Measurements from ENCODE around the gene CNTNAP2. TPM values are rescaled to one million over a fixed set of nuclear protein-coding genes. Genes with fewer than 3 reads are reported as not detected.
"Not testable (repeated sequence)": the region's sequence is repeated elsewhere in the genome, so short reads cannot be mapped to it uniquely, and the experiment has no call there.

CNTNAP2 gene
- total and polyA plus RNA-seq, 4 donors = 0.14 to 2.3 (median 1.1) TPM

DNA sequence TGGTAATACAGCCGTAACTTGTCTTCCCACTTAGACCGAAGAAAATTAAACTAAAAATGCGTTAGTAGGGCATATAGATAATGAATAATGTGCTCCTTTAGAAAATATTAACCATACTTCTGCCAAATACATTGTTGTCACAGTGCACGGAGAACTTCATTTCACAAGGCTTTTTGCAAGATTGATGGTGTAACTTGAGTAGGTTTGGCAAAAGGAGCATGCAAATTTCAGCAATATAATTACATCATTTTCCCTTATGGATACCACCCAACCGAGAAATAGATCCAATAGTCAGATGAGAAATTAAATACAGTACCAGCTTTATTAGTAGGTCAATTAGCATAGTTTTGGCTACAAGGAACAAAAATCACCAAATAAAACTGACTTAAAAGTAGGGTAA, 1681.4 kb downstream of the CNTNAP2 start:
- WGBS = 74% methylated on average over 5 of the region's 5 CpGs
- no peak overlapping the region for H3K9ac ChIP-seq (ENCODE audit: low read depth in 1 of 2, low read length in 2 of 2)
- TF ChIP-seq, protein P1, sequence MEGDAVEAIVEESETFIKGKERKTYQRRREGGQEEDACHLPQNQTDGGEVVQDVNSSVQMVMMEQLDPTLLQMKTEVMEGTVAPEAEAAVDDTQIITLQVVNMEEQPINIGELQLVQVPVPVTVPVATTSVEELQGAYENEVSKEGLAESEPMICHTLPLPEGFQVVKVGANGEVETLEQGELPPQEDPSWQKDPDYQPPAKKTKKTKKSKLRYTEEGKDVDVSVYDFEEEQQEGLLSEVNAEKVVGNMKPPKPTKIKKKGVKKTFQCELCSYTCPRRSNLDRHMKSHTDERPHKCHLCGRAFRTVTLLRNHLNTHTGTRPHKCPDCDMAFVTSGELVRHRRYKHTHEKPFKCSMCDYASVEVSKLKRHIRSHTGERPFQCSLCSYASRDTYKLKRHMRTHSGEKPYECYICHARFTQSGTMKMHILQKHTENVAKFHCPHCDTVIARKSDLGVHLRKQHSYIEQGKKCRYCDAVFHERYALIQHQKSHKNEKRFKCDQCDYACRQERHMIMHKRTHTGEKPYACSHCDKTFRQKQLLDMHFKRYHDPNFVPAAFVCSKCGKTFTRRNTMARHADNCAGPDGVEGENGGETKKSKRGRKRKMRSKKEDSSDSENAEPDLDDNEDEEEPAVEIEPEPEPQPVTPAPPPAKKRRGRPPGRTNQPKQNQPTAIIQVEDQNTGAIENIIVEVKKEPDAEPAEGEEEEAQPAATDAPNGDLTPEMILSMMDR (IDR thresholded peaks at IDR 0.05; ENCODE audit: low read depth, low read length, missing input control) = no peak
- TF ChIP-seq TAF1 (conservative IDR thresholded peaks at IDR 0.05) (no peak), FOXA2 (IDR thresholded peaks at IDR 0.05) (no peak), HNF4A (conservative IDR thresholded peaks at IDR 0.05) (no peak), GABPA (IDR thresholded peaks at IDR 0.05 in 1 of 2, conservative IDR thresholded peaks at IDR 0.05 in 1 of 2) (no peak), EGR1 (IDR thresholded peaks at IDR 0.05; ENCODE audit: low read depth in 2 of 2) (no peak), YY1 (IDR thresholded peaks at IDR 0.05) (no peak), RXRA (IDR thresholded peaks at IDR 0.05) (no peak), FOXA1 (IDR thresholded peaks at IDR 0.05) (no peak), HNF4G (IDR thresholded peaks at IDR 0.05) (no peak), NR2F2 (IDR thresholded peaks at IDR 0.05) (no peak), SP1 (IDR thresholded peaks at IDR 0.05) (no peak)
- TF ChIP-seq, protein P2, sequence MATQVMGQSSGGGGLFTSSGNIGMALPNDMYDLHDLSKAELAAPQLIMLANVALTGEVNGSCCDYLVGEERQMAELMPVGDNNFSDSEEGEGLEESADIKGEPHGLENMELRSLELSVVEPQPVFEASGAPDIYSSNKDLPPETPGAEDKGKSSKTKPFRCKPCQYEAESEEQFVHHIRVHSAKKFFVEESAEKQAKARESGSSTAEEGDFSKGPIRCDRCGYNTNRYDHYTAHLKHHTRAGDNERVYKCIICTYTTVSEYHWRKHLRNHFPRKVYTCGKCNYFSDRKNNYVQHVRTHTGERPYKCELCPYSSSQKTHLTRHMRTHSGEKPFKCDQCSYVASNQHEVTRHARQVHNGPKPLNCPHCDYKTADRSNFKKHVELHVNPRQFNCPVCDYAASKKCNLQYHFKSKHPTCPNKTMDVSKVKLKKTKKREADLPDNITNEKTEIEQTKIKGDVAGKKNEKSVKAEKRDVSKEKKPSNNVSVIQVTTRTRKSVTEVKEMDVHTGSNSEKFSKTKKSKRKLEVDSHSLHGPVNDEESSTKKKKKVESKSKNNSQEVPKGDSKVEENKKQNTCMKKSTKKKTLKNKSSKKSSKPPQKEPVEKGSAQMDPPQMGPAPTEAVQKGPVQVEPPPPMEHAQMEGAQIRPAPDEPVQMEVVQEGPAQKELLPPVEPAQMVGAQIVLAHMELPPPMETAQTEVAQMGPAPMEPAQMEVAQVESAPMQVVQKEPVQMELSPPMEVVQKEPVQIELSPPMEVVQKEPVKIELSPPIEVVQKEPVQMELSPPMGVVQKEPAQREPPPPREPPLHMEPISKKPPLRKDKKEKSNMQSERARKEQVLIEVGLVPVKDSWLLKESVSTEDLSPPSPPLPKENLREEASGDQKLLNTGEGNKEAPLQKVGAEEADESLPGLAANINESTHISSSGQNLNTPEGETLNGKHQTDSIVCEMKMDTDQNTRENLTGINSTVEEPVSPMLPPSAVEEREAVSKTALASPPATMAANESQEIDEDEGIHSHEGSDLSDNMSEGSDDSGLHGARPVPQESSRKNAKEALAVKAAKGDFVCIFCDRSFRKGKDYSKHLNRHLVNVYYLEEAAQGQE (IDR thresholded peaks at IDR 0.05) = no peak
- TF ChIP-seq, protein P3, sequence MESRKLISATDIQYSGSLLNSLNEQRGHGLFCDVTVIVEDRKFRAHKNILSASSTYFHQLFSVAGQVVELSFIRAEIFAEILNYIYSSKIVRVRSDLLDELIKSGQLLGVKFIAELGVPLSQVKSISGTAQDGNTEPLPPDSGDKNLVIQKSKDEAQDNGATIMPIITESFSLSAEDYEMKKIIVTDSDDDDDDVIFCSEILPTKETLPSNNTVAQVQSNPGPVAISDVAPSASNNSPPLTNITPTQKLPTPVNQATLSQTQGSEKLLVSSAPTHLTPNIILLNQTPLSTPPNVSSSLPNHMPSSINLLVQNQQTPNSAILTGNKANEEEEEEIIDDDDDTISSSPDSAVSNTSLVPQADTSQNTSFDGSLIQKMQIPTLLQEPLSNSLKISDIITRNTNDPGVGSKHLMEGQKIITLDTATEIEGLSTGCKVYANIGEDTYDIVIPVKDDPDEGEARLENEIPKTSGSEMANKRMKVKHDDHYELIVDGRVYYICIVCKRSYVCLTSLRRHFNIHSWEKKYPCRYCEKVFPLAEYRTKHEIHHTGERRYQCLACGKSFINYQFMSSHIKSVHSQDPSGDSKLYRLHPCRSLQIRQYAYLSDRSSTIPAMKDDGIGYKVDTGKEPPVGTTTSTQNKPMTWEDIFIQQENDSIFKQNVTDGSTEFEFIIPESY (IDR thresholded peaks at IDR 0.05) = no peak
- TF ChIP-seq, protein P4, sequence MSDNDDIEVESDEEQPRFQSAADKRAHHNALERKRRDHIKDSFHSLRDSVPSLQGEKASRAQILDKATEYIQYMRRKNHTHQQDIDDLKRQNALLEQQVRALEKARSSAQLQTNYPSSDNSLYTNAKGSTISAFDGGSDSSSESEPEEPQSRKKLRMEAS (IDR thresholded peaks at IDR 0.05) = no peak
- no peaks in the 10 kb centered on the region for H3K27me3 ChIP-seq (ENCODE audit: control insufficient read depth in 4 of 4, insufficient read depth in 4 of 4, low read length in 3 of 4)
- H3K27ac ChIP-seq (ENCODE audit: low read depth in 1 of 2, low read length in 2 of 2) = no peak overlapping the region
- H3K4me3 ChIP-seq (ENCODE audit: low read depth in 1 of 3, low read length in 3 of 3) = no peak overlapping the region
- no peaks in the 10 kb centered on the region for H3K36me3 ChIP-seq (ENCODE audit: control insufficient read depth in 4 of 4, insufficient read depth in 3 of 4, low read depth in 1 of 4, low read length in 3 of 4)
- H3K4me1 ChIP-seq (ENCODE audit: control insufficient read depth in 4 of 4, insufficient read depth in 4 of 4, low read length in 3 of 4) = no peaks in the 10 kb centered on the region
- H3K9me3 ChIP-seq (ENCODE audit: control insufficient read depth in 4 of 4, low read length in 3 of 4) = no peaks in the 10 kb centered on the region
- no peak for DNase-seq (ENCODE audit: low spot score)

DNA sequence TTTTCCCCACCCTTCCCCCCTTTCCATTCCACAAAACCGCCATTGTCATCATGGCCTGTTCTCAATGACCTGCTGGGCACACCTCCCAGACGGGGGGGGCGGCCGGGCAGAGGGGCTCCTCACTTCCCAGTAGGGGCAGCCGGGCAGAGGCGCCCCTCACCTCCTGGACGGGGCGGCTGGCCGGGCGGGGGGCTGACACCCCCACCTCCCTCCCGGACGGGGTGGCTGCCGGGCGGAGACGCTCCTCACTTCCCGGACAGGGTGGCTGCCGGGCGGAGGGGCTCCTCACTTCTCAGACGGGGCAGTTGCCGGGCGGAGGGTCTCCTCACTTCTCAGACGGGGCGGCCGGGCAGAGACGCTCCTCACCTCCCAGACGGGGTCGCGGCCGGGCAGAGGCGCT, 1685.2 kb downstream of the CNTNAP2 start:
- 95% methylated on average over 19 of the region's 30 CpGs for WGBS
- not testable (repeated sequence) for DNase-seq (ENCODE audit: low spot score)

More for the DNA sequence above, 1685.2 kb downstream of the CNTNAP2 start:
- not testable (repeated sequence) for H3K27ac ChIP-seq (ENCODE audit: low read depth in 1 of 2, low read length in 2 of 2); H3K9me3 ChIP-seq (ENCODE audit: control insufficient read depth in 4 of 4, low read length in 3 of 4); H3K27me3 ChIP-seq (ENCODE audit: control insufficient read depth in 4 of 4, insufficient read depth in 4 of 4, low read length in 3 of 4); H3K4me3 ChIP-seq (ENCODE audit: low read depth in 1 of 3, low read length in 3 of 3); H3K9ac ChIP-seq (ENCODE audit: low read depth in 1 of 2, low read length in 2 of 2); H3K36me3 ChIP-seq (ENCODE audit: control insufficient read depth in 4 of 4, insufficient read depth in 3 of 4, low read depth in 1 of 4, low read length in 3 of 4); H3K4me1 ChIP-seq (ENCODE audit: control insufficient read depth in 4 of 4, insufficient read depth in 4 of 4, low read length in 3 of 4)
